NT2/D1 (cell line): ENCODE data around the gene EPB41L5.

Experiments
- SUZ12 ChIP-seq: IDR thresholded peaks from 2 replicates; pipeline ENCODE4 v1.6.1; 2011; ENCODE audit not compliant: insufficient read length, insufficient read depth; ENCODE audit errors: extremely low read depth
- YY1 ChIP-seq: IDR thresholded peaks from 2 replicates; pipeline ENCODE4 v1.6.1; 2011; ENCODE audit not compliant: insufficient read length, insufficient read depth
- ZNF274 ChIP-seq: IDR thresholded peaks from 2 replicates; pipeline ENCODE4 v1.6.1; 2011; ENCODE audit warnings: mild to moderate bottlenecking, low read depth, low read length

- TF ChIP-seq ZNF274 = no peak
- no peak for TF ChIP-seq YY1
- no peak for TF ChIP-seq SUZ12
These were observed 121.4 kb downstream of the EPB41L5 start for GRCh38 chr2:120134263-120134662.
